Nephron (organoid): Measurements from ENCODE around the gene FAM170B.
A peak's percentile ranks its signal among the peaks of the same experiment; 100 is the strongest.

Source experiments
- H3K27ac Mint-ChIP-seq, 3 experiments: 2 replicates each; pipeline ENCODE4 v1.8.0; 2020; ENCODE audit warnings: mixed read lengths in 3 of 3, mild to moderate bottlenecking in 2 of 3, moderate library complexity in 1 of 3
- H3K27me3 Mint-ChIP-seq: 2 replicates; pipeline ENCODE4 v1.8.0; 2021; ENCODE audit warnings: low read depth, mild to moderate bottlenecking, moderate library complexity, mixed read lengths
- H3K36me3 Mint-ChIP-seq: 2 replicates; pipeline ENCODE4 v1.8.0; 2020; ENCODE audit warnings: low read depth, mixed read lengths
- H3K4me1 Mint-ChIP-seq: 2 replicates; pipeline ENCODE4 v1.8.0; 2020; ENCODE audit warnings: mixed read lengths
- H3K4me3 Mint-ChIP-seq, 3 experiments: 2 replicates each; pipeline ENCODE4 v1.8.0; 2020; ENCODE audit warnings: mild to moderate bottlenecking in 3 of 3, mixed read lengths in 3 of 3, moderate library complexity in 2 of 3
- H3K9me3 Mint-ChIP-seq: 2 replicates; pipeline ENCODE4 v1.8.0; 2020; ENCODE audit warnings: mixed read lengths
- CTCF ChIP-seq, 3 experiments: fragments of 200-600 bp; sonication (generic); IDR thresholded peaks; one replicate each; pipeline ENCODE4 v1.5.0; 2021; ENCODE audit warnings: antibody characterized with exemption in 3 of 3; ENCODE audit not compliant: unreplicated experiment in 3 of 3

The FAM170B gene

GRCh38 chr10:49106451-49106850 lies 27.4 kb downstream of the FAM170B start:
- Mint-ChIP-seq H3K4me1 (peaks cover 81% of the 10 kb centered on the region), H3K27ac (peak overlapping the region in 2 of 3 experiments; percentile 2 to 4), H3K4me3 (no peak overlapping the region), H3K27me3 (peaks cover 4% of the 10 kb centered on the region), H3K36me3 (peaks cover 4% of the 10 kb centered on the region), H3K9me3 (no peaks in the 10 kb centered on the region)
- no peak for TF ChIP-seq CTCF (IDR thresholded peaks at IDR 0.05; ENCODE audit: unreplicated experiment in 3 of 3)

- Mint-ChIP-seq H3K4me3 (no peak overlapping the region), H3K9me3 (no peaks in the 10 kb centered on the region), H3K27ac (peak overlapping the region in 1 of 3 experiments; percentile 0), H3K4me1 (peaks cover 67% of the 10 kb centered on the region), H3K36me3 (peaks cover 4% of the 10 kb centered on the region), H3K27me3 (no peaks in the 10 kb centered on the region)
- no peak for TF ChIP-seq CTCF (IDR thresholded peaks at IDR 0.05; ENCODE audit: unreplicated experiment in 3 of 3)
Measured at GRCh38 chr10:49105076-49105475, 28.7 kb downstream of the FAM170B start.

GRCh38 chr10:49104323-49104722 lies 29.5 kb downstream of the FAM170B start:
- Mint-ChIP-seq H3K36me3 (peaks cover 4% of the 10 kb centered on the region), H3K9me3 (no peaks in the 10 kb centered on the region), H3K27ac (peak overlapping the region in 2 of 3 experiments; percentile 0 to 10), H3K27me3 (no peaks in the 10 kb centered on the region), H3K4me1 (peaks cover 65% of the 10 kb centered on the region), H3K4me3 (no peak overlapping the region)
- TF ChIP-seq CTCF (IDR thresholded peaks at IDR 0.05; ENCODE audit: unreplicated experiment in 3 of 3) = no peak

- Mint-ChIP-seq H3K4me1 (peaks cover 66% of the 10 kb centered on the region), H3K27me3 (no peaks in the 10 kb centered on the region), H3K4me3 (no peak overlapping the region), H3K27ac (peak overlapping the region in 2 of 3 experiments; percentile 3 to 21), H3K36me3 (peaks cover 4% of the 10 kb centered on the region), H3K9me3 (no peaks in the 10 kb centered on the region)
- TF ChIP-seq CTCF (IDR thresholded peaks at IDR 0.05; ENCODE audit: unreplicated experiment in 3 of 3) = no peak
Measured at GRCh38 chr10:49103761-49104160, 30.1 kb downstream of the FAM170B start.

GRCh38 chr10:49099046-49099445 lies 34.8 kb downstream of the FAM170B start:
- peaks cover 9% of the 10 kb centered on the region for H3K27me3 Mint-ChIP-seq
- peaks cover 4% of the 10 kb centered on the region for H3K36me3 Mint-ChIP-seq
- TF ChIP-seq CTCF (IDR thresholded peaks at IDR 0.05; ENCODE audit: unreplicated experiment in 3 of 3) = no peak
- H3K27ac Mint-ChIP-seq = peak overlapping the region in 2 of 3 experiments; percentile 37 to 52
- peaks cover 65% of the 10 kb centered on the region for H3K4me1 Mint-ChIP-seq
- H3K9me3 Mint-ChIP-seq = no peaks in the 10 kb centered on the region
- no peak overlapping the region for H3K4me3 Mint-ChIP-seq

- H3K4me1 Mint-ChIP-seq = peaks cover 72% of the 10 kb centered on the region
- H3K9me3 Mint-ChIP-seq = no peaks in the 10 kb centered on the region
- peaks cover 9% of the 10 kb centered on the region for H3K27me3 Mint-ChIP-seq
- TF ChIP-seq CTCF (IDR thresholded peaks at IDR 0.05; ENCODE audit: unreplicated experiment in 3 of 3) = no peak
- peaks cover 12% of the 10 kb centered on the region for H3K36me3 Mint-ChIP-seq
- no peak overlapping the region for H3K4me3 Mint-ChIP-seq
- peak overlapping the region in 1 of 3 experiments; percentile 35 for H3K27ac Mint-ChIP-seq
Measured at GRCh38 chr10:49096890-49097445, 36.9 kb downstream of the FAM170B start.
